ENCODE data around the gene CYSRT1.

The CYSRT1 gene

GRCh38 chr9:137227054-137227852 is 2.3 kb downstream of the CYSRT1 start, which contains the start of gene RNF224:
Gene RNF224, plus strand, starts transcription at chr9:137227502. Its CDS starts 834 bp downstream, at chr9:137228336.
- peak; percentile 86 for DNase-seq (ENCODE audit: low spot score)

- no peak for DNase-seq (ENCODE audit: low spot score)
Measured at GRCh38 chr9:137227853-137228505, 3.0 kb downstream of the CYSRT1 start.

GRCh38 chr9:137228506-137228967 is 3.6 kb downstream of the CYSRT1 start:
- DNase-seq (ENCODE audit: low spot score): no peak

GRCh38 chr9:137228968-137229896 is 4.3 kb downstream of the CYSRT1 start:
- no peak for DNase-seq (ENCODE audit: low spot score)

GRCh38 chr9:137229903-137230704 is 5.1 kb downstream of the CYSRT1 start:
- no peak for DNase-seq (ENCODE audit: low spot score)

GRCh38 chr9:137230705-137231371 is 5.9 kb downstream of the CYSRT1 start, which contains the start of gene SLC34A3:
Gene SLC34A3, plus strand, starts transcription at chr9:137230901. Its CDS starts 802 bp downstream, at chr9:137231703.
- no peak for DNase-seq (ENCODE audit: low spot score)

- DNase-seq (ENCODE audit: low spot score): no peak
Measured at GRCh38 chr9:137231372-137232039, 6.5 kb downstream of the CYSRT1 start.

- DNase-seq (ENCODE audit: low spot score): no peak
Measured at GRCh38 chr9:137232101-137232500, 7.1 kb downstream of the CYSRT1 start.

GRCh38 chr9:137232510-137232909 is 7.5 kb downstream of the CYSRT1 start:
- no peak for DNase-seq (ENCODE audit: low spot score)

GRCh38 chr9:137233143-137233980 is 8.4 kb downstream of the CYSRT1 start:
- DNase-seq (ENCODE audit: low spot score): no peak

- no peak for DNase-seq (ENCODE audit: low spot score)
Measured at GRCh38 chr9:137234055-137234697, 9.2 kb downstream of the CYSRT1 start.

- no peak for DNase-seq (ENCODE audit: low spot score)
Measured at GRCh38 chr9:137234758-137235423, 9.9 kb downstream of the CYSRT1 start.

- DNase-seq (ENCODE audit: low spot score): no peak
Measured at GRCh38 chr9:137235424-137236237, 10.7 kb downstream of the CYSRT1 start.

GRCh38 chr9:137236238-137236935 is 11.4 kb downstream of the CYSRT1 start:
- peak; percentile 98 for DNase-seq (ENCODE audit: low spot score)

- no peak for DNase-seq (ENCODE audit: low spot score)
Measured at GRCh38 chr9:137236936-137237421, 12.0 kb downstream of the CYSRT1 start.
